ENCODE measurements around the gene RASAL1.

Gene RASAL1

DNA sequence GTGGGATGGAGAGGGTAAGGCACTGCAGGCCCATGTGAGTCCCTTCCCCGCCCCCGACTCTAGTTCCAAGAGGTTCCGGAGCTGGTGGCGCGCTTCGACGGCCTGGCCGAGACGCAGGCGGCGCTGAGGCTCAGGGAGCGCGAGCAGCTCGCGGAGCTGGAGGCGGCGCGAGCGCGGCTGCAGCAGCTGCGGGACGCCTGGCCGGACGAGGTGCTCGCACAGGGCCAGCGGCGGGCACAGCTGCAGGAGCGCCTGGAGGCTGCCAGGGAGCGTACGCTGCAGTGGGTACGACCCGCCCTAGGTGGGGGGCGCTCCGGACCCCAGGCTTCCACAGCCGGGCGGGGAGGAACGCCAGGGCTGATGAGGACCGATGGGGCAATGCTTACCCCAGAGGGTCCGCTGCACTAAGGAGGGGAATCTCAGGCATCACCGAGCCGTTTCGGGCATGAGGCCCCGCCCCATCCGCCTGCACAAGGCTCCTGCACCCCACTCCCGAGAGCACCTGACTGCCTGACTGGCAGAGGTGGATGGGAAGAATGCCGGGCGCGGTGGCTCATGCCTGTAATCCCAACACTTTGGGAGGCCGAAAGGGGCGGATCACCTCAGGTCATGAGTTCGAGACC is 18.9 kb upstream of the RASAL1 start:
- TF ChIP-seq GATA2 (IDR thresholded peaks at IDR 0.05; ENCODE audit: low read depth, low read length) (no peak), GATA3 (IDR thresholded peaks at IDR 0.05; ENCODE audit: low read depth, low read length) (no peak)

GRCh38 chr12:113152835-113153814 is 17.6 kb upstream of the RASAL1 start:
- TF ChIP-seq GATA3 (IDR thresholded peaks at IDR 0.05; ENCODE audit: low read depth, low read length) (no peak), GATA2 (IDR thresholded peaks at IDR 0.05; ENCODE audit: low read depth, low read length) (no peak)

GRCh38 chr12:113152196-113152834 is 16.8 kb upstream of the RASAL1 start:
- TF ChIP-seq GATA3 (IDR thresholded peaks at IDR 0.05; ENCODE audit: low read depth, low read length) = no peak
- TF ChIP-seq GATA2 (IDR thresholded peaks at IDR 0.05; ENCODE audit: low read depth, low read length) = no peak

DNA sequence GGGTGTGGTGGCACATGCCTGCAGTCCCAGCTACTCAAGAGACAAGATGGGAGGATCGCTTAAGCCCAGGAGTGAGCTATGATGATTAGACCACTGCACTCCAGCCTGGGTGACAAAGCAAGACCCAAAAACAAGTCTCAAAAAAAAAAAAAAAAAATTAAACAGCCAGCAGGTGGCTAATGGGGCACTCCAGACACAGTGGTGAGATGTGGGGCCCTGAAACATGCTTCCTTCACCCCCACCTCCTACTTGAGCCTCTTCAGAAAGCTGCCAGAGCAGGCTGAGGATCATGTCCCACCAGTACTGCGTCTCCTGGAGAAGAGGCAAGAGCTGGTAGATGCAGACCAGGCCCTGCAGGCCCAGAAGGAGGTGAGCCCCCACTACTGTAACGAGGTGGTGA is 16.1 kb upstream of the RASAL1 start:
- TF ChIP-seq GATA3 (IDR thresholded peaks at IDR 0.05; ENCODE audit: low read depth, low read length) = no peak
- no peak for TF ChIP-seq GATA2 (IDR thresholded peaks at IDR 0.05; ENCODE audit: low read depth, low read length)

DNA sequence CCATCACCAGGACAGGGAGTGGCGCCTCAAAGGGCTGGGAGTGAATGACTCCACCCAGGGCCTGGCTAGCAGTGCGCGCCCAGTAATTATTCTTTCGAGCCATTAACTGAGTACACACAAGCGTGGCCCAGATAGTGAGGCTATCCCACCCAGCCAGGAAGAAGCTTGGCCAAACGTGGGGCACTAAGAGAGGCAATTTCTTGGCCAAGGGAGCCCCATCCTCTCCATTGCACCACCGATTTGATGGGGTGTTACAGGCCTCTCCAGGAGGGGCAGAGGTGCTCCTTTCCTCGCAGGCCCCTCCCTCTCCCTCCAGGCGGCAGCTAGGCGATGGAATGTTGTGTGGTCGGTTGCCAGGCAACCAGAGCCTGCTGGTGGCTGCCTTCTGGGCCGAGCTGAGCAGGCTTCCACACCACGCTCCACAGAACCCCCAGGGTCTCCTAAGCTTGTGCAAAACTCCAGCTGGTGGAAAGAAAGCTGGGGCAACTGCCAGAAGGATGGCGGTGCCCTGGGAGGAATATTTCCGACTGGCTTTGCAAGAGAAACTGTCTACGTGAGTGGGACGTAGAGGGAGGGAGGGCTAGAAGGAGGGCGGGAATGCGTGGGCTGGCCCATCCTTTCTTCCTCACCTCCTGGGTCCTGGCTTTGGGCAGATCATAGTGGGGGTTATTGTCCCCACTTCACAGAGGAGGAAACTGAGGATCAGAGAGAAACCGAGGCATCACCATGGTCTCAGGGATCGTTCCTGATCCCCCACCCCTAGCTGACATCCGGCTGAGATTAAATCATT is 14.0 kb upstream of the RASAL1 start, which contains the start of gene CFAP73:
CFAP73 (plus strand) TSS at position 364 of the 790 bp plus-strand sequence; CDS start at position 498, 134 bp downstream.
- TF ChIP-seq GATA3 (IDR thresholded peaks at IDR 0.05; ENCODE audit: low read depth, low read length) = no peak

GRCh38 chr12:113146999-113147398 is 11.4 kb upstream of the RASAL1 start:
- TF ChIP-seq GATA2 (IDR thresholded peaks at IDR 0.05; ENCODE audit: low read depth, low read length) = no peak

DNA sequence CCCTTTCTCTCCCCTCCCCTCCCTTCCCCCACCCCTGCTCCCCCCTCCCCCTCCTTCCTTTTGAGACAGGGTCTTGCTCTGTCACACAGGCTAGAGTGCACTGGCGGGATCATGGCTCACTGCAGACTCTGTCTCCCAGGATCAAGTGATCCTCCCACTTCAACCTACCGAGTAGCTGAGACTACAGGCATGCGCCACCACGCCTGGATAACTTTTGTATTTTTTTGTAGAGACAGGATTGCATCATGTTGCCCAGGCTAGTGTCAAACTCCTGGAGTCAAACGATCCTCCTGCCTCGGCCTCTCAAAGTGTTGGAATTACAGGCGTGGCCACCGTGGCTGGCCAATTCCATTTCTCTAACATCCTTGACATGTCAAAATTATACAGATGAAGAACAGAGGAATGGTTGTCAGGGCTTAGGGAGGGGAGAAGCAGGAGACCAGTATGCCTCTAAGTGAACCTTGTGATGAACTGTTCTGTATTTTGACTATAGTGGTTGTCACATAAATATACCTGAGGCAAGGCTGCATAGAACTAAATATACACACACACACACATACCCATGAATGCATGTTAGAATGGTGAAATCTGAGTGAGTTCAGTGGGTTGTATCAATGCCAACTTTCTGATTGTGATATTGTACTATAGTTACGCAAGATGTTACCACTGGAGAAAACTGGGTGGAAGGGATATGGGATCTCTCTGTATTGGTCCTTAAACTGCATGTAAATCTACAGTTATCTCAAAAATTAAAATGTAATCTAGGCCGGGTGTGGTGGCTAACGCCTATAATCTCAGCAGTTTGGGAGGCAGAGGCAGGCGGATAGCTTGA is 10.4 kb upstream of the RASAL1 start:
- TF ChIP-seq GATA2 (IDR thresholded peaks at IDR 0.05; ENCODE audit: low read depth, low read length) (no peak), GATA3 (IDR thresholded peaks at IDR 0.05; ENCODE audit: low read depth, low read length) (no peak)

- TF ChIP-seq GATA2 (IDR thresholded peaks at IDR 0.05; ENCODE audit: low read depth, low read length) = no peak
- no peak for TF ChIP-seq GATA3 (IDR thresholded peaks at IDR 0.05; ENCODE audit: low read depth, low read length)
Observed at GRCh38 chr12:113144806-113145205, 9.2 kb upstream of the RASAL1 start.

DNA sequence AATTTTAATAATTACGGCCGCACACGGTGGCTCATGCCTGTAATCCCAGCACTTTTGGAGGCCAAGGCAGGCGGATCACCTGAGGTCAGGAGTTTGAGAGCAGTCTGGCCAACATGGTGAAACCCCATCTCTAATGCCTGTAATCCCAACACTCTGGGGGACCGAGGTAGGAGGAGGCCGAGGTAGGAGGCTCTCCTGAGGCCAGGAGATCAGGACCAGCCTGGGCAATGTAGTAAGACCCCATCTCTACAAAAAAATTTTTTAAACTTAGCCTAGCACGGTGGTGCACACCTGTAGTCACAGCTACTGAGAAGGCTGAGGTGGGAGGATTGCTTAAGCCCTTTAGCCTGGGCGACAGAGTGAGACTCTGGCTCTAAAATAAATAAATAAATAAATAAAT is 8.4 kb upstream of the RASAL1 start:
- TF ChIP-seq GATA3 (IDR thresholded peaks at IDR 0.05; ENCODE audit: low read depth, low read length) = no peak
- TF ChIP-seq GATA2 (IDR thresholded peaks at IDR 0.05; ENCODE audit: low read depth, low read length) = no peak

- TF ChIP-seq GATA2 (IDR thresholded peaks at IDR 0.05; ENCODE audit: low read depth, low read length) (no peak), GATA3 (IDR thresholded peaks at IDR 0.05; ENCODE audit: low read depth, low read length) (no peak)
Observed at GRCh38 chr12:113142886-113143332, 7.3 kb upstream of the RASAL1 start.

DNA sequence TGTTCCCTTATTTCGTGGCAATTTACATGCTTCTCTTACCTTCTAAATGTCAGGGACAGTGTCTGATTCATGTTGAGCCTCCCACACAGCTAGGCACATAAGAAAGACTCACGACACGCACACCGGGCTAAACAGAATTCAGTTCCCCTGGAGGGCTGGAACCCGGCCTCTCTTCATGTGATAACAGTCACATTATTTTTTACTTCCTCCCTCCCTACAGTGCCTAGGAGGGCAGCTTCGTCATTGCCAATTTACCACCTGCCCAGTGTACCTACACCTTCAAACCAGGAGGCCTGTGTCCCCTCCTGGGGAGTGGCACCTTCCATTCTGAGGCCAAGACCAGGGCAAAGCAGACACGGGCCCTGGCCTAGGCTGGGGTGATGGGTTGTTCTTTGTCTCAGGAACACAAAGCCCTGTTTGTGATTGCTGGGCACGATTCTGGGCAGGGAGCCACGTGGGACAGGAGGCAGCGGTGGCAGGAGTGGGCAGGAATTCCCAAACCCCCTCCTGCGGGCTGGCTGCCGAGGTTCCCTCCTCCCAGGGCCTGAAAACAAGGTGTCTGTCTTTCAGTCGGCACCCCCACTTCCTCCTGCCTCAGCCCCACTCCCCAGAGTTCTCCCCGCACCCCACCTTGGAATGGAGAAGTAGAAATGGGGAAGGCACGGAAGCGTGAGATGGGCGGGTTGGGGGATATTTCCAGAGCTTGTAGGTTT is 6.8 kb upstream of the RASAL1 start:
- no peak for TF ChIP-seq GATA3 (IDR thresholded peaks at IDR 0.05; ENCODE audit: low read depth, low read length)
- TF ChIP-seq GATA2 (IDR thresholded peaks at IDR 0.05; ENCODE audit: low read depth, low read length) = no peak

- TF ChIP-seq GATA3 (IDR thresholded peaks at IDR 0.05; ENCODE audit: low read depth, low read length) (no peak), GATA2 (IDR thresholded peaks at IDR 0.05; ENCODE audit: low read depth, low read length) (no peak)
Observed at GRCh38 chr12:113140706-113141105, 5.1 kb upstream of the RASAL1 start.

All from SH-SY5Y (cell line).